ENCODE measurements around the gene THTPA. TPM values are rescaled to one million over a fixed set of nuclear protein-coding genes. Genes with fewer than 3 reads are reported as not detected.

Gene THTPA
- total RNA-seq, 1 donor from 2014 or later = 16.8 TPM

Other genes starting within 250 kb of the THTPA start
- gene BCL2L2, start 249.4 kb upstream of the THTPA start, total RNA-seq = 24.1 TPM
- 55.6 TPM for gene PABPN1, start 234.8 kb upstream of the THTPA start, total RNA-seq
- gene SLC22A17, start 203.4 kb upstream of the THTPA start, total RNA-seq = 30.5 TPM
- gene EFS, start 191.1 kb upstream of the THTPA start, total RNA-seq = 28.2 TPM
- gene IL25, start 183.5 kb upstream of the THTPA start, total RNA-seq = not detected
- gene CMTM5, start 179.2 kb upstream of the THTPA start, total RNA-seq = 2.3 TPM
- gene MYH6, start 148.0 kb upstream of the THTPA start, total RNA-seq = 3.3 TPM
- gene MYH7, start 120.6 kb upstream of the THTPA start, total RNA-seq = 218 TPM
- 31.6 TPM for gene NGDN, start 86.6 kb upstream of the THTPA start, total RNA-seq
- gene ZFHX2, start 4.5 kb upstream of the THTPA start, total RNA-seq = 0.31 TPM
- gene AP1G2, start 11.5 kb downstream of the THTPA start, total RNA-seq = 34.3 TPM
- 1.1 TPM for gene JPH4, start 22.5 kb downstream of the THTPA start, total RNA-seq
- not detected for gene DHRS2, start 80.1 kb downstream of the THTPA start, total RNA-seq